Measurements from ENCODE around the gene TBC1D4.

GRCh38 chr13:75444016-75444415 is 38.0 kb downstream of the TBC1D4 start:
- TF ChIP-seq CTCF (IDR thresholded peaks at IDR 0.05) = no peak
- no peak for TF ChIP-seq POLR2A (IDR thresholded peaks at IDR 0.05)

Measured in right lobe of liver (tissue), 4 donors.